CD4-positive, alpha-beta T cell treated with Interleukin-6 for 4 hours (primary cell): ENCODE data around the gene KIF26A.

Experiments
- DNase-seq: peaks from one replicate; pipeline ENCODE4 v3.0.0-alpha.2; 2020; ENCODE audit warnings: mixed read lengths

The KIF26A gene

GRCh38 chr14:104181761-104182530 is 43.6 kb downstream of the KIF26A start:
- DNase-seq, result no peak

- no peak for DNase-seq
Observed at GRCh38 chr14:104182857-104183425, 44.6 kb downstream of the KIF26A start.

- no peak for DNase-seq
Observed at GRCh38 chr14:104183796-104184195, 45.4 kb downstream of the KIF26A start.

- DNase-seq, result no peak
Observed at GRCh38 chr14:104184506-104184905, 46.1 kb downstream of the KIF26A start.

- DNase-seq, result no peak
Observed at GRCh38 chr14:104184911-104185499, 46.6 kb downstream of the KIF26A start.

- DNase-seq, result no peak
Observed at GRCh38 chr14:104185916-104186495, 47.6 kb downstream of the KIF26A start.

- no peak for DNase-seq
Observed at GRCh38 chr14:104186575-104186974, 48.2 kb downstream of the KIF26A start.

GRCh38 chr14:104187121-104187889 is 48.9 kb downstream of the KIF26A start:
- DNase-seq, result no peak

- no peak for DNase-seq
Observed at GRCh38 chr14:104187931-104188726, 49.7 kb downstream of the KIF26A start.

- no peak for DNase-seq
Observed at GRCh38 chr14:104188727-104189400, 50.5 kb downstream of the KIF26A start.

- no peak for DNase-seq
Observed at GRCh38 chr14:104189629-104190335, 51.4 kb downstream of the KIF26A start.

GRCh38 chr14:104190396-104191000 is 52.1 kb downstream of the KIF26A start:
- no peak for DNase-seq

GRCh38 chr14:104191409-104191997 is 53.1 kb downstream of the KIF26A start:
- DNase-seq, result no peak

GRCh38 chr14:104192146-104192882 is 53.9 kb downstream of the KIF26A start:
- no peak for DNase-seq

- DNase-seq, result no peak
Observed at GRCh38 chr14:104192883-104193245, 54.5 kb downstream of the KIF26A start.

GRCh38 chr14:104194016-104194415 is 55.6 kb downstream of the KIF26A start:
- no peak for DNase-seq

- no peak for DNase-seq
Observed at GRCh38 chr14:104194716-104195115, 56.3 kb downstream of the KIF26A start.

GRCh38 chr14:104195361-104195760 is 57.0 kb downstream of the KIF26A start:
- DNase-seq, result no peak

GRCh38 chr14:104195878-104196277 is 57.5 kb downstream of the KIF26A start:
- no peak for DNase-seq
